Measurements from ENCODE around the gene SPACA1.

Gene SPACA1

DNA sequence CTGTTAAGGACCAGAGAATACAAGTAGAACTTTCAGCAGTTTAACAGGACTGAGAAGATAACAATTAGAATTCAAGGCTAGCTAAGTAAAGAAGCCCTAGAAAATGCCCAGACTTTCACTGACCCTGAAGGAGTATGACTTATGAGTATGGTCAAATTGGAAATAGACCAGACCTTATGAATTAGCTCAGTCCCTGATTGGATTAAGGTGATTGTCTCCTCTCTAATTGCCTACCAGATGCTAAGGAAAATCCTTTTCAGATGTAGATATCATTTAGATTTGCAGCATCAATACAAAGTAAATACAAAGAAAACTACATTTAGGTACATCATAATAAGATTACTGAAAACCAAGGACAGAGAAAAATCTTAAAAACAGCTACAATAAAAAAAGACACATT, 59.6 kb downstream of the SPACA1 start:
- no peak for FAIRE-seq

DNA sequence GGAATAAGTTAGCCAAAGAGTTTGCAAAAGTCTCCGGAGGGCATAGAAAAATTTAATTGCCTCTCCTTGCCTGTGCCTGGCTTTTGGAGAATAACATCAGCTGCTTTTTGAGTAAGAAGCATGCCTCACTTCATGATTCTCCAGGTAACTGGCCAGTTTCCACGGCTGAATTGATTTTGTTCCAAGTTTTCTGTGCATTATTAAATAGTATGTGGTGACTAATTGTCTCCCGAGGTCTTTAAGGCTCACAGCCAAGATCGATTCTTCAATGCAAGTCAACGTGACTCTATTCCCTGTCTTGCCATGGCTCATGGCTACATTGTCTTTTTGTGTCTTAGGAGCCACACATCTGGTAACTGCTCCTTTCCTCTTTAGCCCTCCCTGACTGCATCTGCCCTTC, 64.3 kb downstream of the SPACA1 start:
- FAIRE-seq: no peak

DNA sequence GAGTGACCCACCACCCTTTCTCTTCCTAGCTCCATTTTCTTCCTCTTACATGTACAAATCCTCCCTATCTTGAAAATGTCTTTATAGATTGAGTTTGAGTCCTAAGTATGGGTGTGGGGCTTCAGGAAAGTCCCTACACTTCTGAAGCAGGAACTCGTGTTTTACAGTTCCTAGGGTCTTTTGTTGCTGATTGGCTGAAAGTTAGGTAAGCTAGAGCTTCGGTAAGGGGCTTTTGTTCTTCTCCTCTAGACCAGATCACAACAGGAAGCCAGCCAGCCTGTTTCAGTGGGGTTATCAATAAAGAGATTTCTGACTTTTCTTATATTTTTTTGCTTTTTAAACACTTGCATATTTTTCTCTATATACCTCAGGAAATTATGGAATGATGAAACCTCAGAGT, 67.2 kb downstream of the SPACA1 start:
- no peak for FAIRE-seq

DNA sequence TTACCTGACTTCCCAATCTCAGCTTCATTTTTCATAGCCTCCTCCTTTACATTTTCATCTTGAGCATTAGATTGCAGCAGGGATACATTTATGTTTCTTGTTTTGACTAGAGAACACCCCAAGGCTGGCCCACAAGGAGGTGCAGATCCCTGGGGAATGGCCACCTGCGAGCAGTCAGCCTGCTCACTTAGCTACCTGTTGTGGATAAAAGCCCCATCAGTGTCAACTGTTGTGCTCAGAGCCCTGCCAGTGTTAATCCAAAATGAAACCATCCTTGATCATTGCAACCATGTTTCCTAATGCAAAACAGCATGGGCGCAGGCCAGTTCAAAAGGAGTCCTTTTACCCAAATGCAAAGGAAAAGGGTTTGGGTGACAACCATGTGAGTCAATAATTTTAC, 67.7 kb downstream of the SPACA1 start:
- no peak for FAIRE-seq

DNA sequence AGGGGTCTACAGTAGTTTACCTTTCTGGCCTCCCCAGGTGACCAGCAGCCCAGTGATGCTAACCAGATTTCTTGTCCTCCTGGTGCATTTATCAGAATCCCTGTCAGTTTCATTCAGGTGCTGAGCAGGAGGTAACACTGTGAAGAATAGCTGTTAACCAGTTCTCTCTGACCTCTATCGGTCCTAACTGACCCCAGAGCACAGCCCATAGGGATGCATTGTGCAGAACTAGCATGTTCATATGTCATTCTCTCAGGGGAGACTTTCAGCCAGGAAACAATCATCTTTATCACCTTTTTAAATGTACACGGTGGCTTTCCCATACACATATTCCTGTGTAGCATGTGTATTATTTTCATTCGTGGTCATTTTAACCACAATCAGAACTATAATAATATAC, 68.6 kb downstream of the SPACA1 start:
- FAIRE-seq: no peak

Measured in colon (tissue), 2 donors.